Retina (tissue), 1 donor: ENCODE data around the gene DSCAML1.
A peak's percentile ranks its signal among the peaks of the same experiment; 100 is the strongest.

Source experiments
- DNase-seq: peaks from one replicate; pipeline ENCODE4 v3.0.0-alpha.2; 2016

DSCAML1 gene

GRCh38 chr11:117688255-117688797, 108.7 kb downstream of the DSCAML1 start:
- no peak for DNase-seq

GRCh38 chr11:117687776-117688175, 109.2 kb downstream of the DSCAML1 start:
- no peak for DNase-seq

GRCh38 chr11:117686711-117687110, 110.3 kb downstream of the DSCAML1 start:
- DNase-seq, result no peak

- no peak for DNase-seq
Observed at GRCh38 chr11:117685566-117685965, 111.5 kb downstream of the DSCAML1 start.

GRCh38 chr11:117684731-117685130, 112.3 kb downstream of the DSCAML1 start:
- no peak for DNase-seq

- no peak for DNase-seq
Observed at GRCh38 chr11:117684111-117684510, 112.9 kb downstream of the DSCAML1 start.

GRCh38 chr11:117681438-117681837, 115.6 kb downstream of the DSCAML1 start:
- DNase-seq, result no peak

- DNase-seq, result no peak
Observed at GRCh38 chr11:117679461-117679860, 117.6 kb downstream of the DSCAML1 start.

- DNase-seq, result peak; percentile 63
Observed at GRCh38 chr11:117678658-117679406, 118.2 kb downstream of the DSCAML1 start.

- no peak for DNase-seq
Observed at GRCh38 chr11:117677729-117678310, 119.2 kb downstream of the DSCAML1 start.

- DNase-seq, result no peak
Observed at GRCh38 chr11:117676501-117676900, 120.5 kb downstream of the DSCAML1 start.

GRCh38 chr11:117673602-117674001, 123.4 kb downstream of the DSCAML1 start:
- peak; percentile 63 for DNase-seq

- DNase-seq, result no peak
Observed at GRCh38 chr11:117671370-117671769, 125.6 kb downstream of the DSCAML1 start.

GRCh38 chr11:117670924-117671323, 126.1 kb downstream of the DSCAML1 start:
- no peak for DNase-seq

- DNase-seq, result peak; percentile 57
Observed at GRCh38 chr11:117670443-117670842, 126.6 kb downstream of the DSCAML1 start.

GRCh38 chr11:117669616-117670015, 127.4 kb downstream of the DSCAML1 start:
- no peak for DNase-seq

GRCh38 chr11:117669062-117669461, 128.0 kb downstream of the DSCAML1 start:
- no peak for DNase-seq

GRCh38 chr11:117668321-117668751, 128.7 kb downstream of the DSCAML1 start:
- no peak for DNase-seq

- no peak for DNase-seq
Observed at GRCh38 chr11:117664897-117665296, 132.1 kb downstream of the DSCAML1 start.

GRCh38 chr11:117663821-117664220, 133.2 kb downstream of the DSCAML1 start:
- DNase-seq, result peak; percentile 68

GRCh38 chr11:117663414-117663813, 133.6 kb downstream of the DSCAML1 start:
- DNase-seq, result peak; percentile 45

- DNase-seq, result no peak
Observed at GRCh38 chr11:117662671-117663269, 134.2 kb downstream of the DSCAML1 start.

- no peak for DNase-seq
Observed at GRCh38 chr11:117662255-117662654, 134.8 kb downstream of the DSCAML1 start.

- no peak for DNase-seq
Observed at GRCh38 chr11:117658809-117659208, 138.2 kb downstream of the DSCAML1 start.
